Amniotic stem cell (primary cell): ENCODE data around the gene BIRC3.
"Not testable (repeated sequence)": the region's sequence is repeated elsewhere in the genome, so short reads cannot be mapped to it uniquely, and the experiment has no call there.

Source experiments
- DNase-seq: peaks from one replicate; lab custom pipeline; 2025; lab: John Stamatoyannopoulos, UW

The BIRC3 gene

DNA sequence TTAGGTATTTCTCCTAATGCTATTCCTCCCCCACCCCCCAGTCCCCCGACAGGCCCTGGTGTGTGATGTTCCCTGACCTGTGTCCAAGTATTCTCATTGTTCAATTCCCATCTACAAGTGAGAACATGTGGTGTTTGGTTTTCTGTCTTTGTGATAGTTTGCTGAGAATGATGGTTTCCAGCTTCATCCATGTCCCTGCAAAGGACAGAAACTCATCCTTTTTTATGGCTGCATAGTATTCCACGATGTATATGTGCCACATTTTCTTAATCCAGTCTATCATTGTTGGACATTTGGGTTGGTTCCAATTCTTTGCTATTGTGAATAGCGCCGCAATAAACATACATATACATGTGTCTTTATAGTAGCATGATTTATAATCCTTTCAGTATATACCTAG, 20.5 kb upstream of the BIRC3 start:
- not testable (repeated sequence) for DNase-seq

- not testable (repeated sequence) for DNase-seq
These were observed 16.4 kb upstream of the BIRC3 start for GRCh38 chr11:102300837-102301236.

DNA sequence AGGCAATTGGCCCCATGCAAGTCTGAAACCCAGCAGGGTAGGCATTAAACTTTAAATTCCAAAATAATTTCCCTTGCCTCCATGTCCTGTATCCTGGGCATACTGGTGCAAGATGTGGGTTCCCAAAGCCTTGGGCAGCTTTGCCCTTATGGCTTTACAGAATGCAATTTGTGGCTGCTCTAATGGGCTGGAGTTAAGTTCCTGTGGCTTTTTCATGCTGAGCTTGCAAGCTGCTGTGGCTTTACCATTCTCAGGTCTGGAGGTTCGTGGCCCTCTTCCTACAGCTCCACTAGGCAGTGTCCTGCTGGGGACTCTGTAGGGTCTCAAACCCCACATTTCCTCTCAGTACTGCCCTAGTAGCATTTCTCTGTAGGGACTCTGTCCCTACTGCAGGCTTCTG, 15.0 kb upstream of the BIRC3 start:
- no peak for DNase-seq

GRCh38 chr11:102304686-102305085, 12.6 kb upstream of the BIRC3 start:
- no peak for DNase-seq

DNA sequence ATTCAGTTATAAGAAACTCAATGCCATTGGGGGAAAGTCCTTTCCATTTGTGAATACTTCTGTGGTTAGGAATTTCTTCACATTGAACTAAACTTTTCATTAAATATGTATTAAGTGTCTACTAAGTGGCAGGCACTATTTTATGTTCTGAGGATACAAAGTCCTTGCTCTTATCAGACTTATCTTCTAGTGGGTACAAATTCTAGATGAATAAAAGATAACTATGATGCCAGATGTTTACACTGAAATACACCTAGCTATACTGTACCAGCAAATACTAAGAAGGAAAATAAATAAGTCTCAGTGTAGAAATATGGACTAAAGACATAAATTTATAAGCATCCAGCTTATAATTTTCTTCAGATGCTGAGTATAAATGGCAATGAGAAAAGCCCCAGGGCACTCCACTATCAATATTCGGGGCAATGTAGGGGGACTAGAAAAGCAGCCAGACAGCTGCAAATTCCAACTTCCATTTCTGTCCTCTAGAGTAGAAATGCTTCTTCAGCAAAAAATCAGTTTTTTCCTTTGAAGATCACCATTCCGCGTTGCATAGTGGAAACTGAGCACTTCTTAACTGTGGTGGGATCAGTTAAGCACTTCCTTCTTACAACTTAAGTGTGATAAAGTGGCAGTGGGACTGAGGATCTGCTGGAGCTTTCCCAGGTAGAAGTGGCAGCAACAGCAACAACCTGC, 11.8 kb upstream of the BIRC3 start:
- no peak for DNase-seq

DNA sequence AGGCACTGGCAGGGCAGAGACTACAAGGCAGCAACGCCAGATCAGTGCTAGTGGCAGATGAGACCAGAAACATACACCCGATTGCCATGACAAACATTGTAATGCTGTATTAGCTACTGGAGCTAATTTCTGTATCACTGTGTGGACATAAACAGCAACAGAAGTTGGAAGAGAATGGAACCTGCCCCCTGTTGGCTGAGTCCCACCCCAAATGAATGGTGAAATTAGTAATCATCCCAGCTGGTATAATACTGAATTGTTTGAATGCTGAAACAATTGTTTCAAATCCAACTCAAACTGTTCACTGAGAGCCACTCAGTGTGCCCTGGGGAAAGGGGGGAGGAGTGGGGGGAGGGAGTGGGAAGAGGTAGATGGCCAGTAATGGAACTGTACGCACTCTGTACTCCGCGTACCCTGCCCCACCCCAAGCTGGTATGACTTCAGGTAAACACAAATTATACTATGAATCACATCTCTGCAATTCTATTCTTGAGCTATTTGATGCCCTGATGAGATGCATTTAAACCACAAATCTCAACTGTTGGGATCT, 11.2 kb upstream of the BIRC3 start:
- DNase-seq = no peak

DNA sequence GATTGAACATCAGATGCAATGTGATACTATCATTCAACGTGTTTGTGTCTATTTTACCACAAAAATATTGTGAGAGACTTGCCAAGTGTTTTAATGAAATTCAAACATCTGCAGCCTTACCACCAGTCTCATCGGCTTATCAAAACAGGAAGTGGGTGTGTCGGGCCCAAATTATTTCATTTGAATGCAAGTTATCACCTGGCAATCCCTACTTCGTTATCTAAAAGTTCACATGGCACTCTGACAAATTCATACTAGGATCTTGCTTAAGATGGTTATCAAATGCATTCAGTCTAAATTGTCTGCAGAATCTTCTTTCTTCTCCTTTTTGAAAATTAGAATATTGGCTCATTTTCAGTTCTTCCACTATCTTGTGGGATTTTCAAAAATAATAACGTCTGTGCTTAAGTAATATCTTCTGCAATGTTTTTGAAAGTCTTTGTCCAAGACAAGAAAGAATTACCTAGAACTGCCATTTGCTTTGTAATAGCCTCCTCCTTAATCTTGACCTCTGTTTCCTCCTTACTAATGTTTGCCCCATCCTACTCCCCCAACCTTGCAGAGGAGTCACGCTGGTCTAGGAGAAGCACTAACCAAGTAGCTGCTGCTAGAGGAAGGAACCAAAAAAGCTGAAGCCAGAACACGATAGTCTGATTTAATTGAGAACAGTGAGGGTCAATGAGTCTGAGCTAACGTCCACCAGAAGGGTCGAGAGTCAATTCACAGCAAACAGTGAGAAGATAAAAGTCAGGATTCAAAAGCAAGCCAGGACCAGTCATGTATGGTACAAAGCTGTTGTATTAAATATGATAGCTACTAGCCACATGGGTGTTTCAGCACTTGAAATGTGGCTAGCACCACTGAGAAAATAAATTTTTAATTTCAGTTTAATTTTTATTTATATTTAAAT, 10.2 kb upstream of the BIRC3 start:
- DNase-seq = no peak

GRCh38 chr11:102307727-102308038, 9.6 kb upstream of the BIRC3 start:
- DNase-seq = no peak

GRCh38 chr11:102309621-102310541, 7.4 kb upstream of the BIRC3 start:
- DNase-seq = no peak

DNA sequence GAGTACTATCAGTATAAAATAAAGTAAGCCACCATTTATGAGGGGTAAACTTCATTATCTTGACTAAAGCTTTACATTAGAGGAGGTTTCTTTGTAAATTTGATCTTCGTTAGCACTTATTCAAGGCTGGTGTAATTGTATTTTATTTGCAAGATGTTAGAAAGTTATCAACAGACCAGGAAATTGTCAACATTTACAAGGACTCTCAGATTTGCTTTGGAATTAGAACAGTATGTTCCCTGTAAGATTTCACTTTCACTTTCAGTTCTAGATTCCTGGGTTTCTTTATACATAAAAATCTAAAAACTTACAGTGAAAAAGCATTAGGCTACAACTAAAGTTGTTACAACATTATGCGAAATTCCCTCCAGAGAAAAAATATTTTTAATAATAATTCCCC, 4.6 kb upstream of the BIRC3 start:
- no peak for DNase-seq

GRCh38 chr11:102313238-102313940, 3.9 kb upstream of the BIRC3 start:
- no peak for DNase-seq

GRCh38 chr11:102314784-102315183, 2.5 kb upstream of the BIRC3 start:
- no peak for DNase-seq

- DNase-seq = no peak
These were observed 859 bp upstream of the BIRC3 start for GRCh38 chr11:102316346-102316904.

DNA sequence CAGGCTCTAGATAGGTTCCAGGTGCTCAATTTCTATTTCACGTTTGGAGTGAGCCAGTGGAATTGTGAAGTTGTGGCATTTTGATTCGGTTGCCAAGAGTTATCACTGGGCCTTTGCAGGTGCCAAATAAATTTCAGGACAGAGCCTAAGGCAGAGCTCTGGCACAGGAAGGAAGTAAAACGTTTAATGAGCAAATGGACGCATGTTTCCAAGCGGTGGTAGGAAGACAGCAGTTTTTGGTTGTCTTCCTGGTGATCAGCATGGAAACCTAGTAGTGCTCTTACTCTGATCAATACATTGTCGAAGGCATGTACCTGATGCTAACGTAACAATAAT, 452 bp downstream of the BIRC3 start:
- no peak for DNase-seq

- DNase-seq = no peak
These were observed 1.2 kb downstream of the BIRC3 start for GRCh38 chr11:102318469-102318868.

DNA sequence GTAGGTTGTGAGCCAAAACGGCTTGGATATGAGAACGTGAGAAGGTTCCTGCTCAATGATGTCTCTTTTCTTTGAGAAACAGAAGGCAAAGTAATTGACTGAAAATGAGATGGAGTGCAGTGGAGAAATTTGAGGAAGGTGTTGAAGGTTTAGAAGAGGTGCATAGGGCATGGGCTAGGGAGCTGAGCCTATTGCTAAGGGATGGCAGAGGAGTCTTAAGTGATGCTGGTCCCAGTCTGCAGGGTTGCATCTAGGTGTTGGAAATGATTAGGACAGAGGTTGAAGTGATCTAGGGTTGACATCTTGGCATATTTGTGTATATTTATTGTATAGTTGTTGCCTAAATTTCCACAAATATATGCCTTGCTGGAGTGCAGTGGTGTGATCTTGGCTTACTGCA, 2.3 kb downstream of the BIRC3 start:
- DNase-seq = no peak

DNA sequence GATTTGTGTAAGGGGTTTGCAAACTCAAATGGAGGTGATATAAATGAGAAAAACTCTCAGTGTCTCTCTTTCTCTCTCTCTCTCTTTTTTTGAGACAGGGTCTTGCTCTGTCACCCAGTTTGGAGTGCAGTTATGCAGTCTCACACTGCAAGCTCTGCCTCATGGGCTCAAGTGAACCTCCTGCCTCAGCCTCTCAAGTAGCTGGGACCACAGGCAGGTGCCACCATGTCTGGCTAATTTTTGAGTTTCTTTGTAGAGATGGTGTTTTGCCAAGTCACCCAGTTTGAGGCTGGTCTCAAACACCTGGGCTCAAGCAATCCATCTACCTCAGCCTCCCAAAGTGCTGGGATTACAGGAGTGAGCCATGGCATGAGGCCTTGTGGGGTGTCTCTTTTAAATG, 2.9 kb downstream of the BIRC3 start:
- DNase-seq = no peak

GRCh38 chr11:102320679-102321078, 3.4 kb downstream of the BIRC3 start:
- no peak for DNase-seq

- no peak for DNase-seq
These were observed 5.3 kb downstream of the BIRC3 start for GRCh38 chr11:102322560-102322959.

- no peak for DNase-seq
These were observed 6.4 kb downstream of the BIRC3 start for GRCh38 chr11:102323542-102324251.

DNA sequence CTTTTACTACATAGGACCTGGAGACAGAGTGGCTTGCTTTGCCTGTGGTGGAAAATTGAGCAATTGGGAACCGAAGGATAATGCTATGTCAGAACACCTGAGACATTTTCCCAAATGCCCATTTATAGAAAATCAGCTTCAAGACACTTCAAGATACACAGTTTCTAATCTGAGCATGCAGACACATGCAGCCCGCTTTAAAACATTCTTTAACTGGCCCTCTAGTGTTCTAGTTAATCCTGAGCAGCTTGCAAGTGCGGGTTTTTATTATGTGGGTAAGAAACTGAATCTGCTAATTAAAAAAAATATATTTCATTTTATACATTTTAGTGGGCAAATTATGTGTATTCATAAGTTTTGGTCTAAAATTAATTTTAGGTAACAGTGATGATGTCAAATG, 7.8 kb downstream of the BIRC3 start:
- no peak for DNase-seq
